Measurements from ENCODE around the gene OR12D3.
"Not testable (repeated sequence)": the region's sequence is repeated elsewhere in the genome, so short reads cannot be mapped to it uniquely, and the experiment has no call there.

Gene OR12D3

DNA sequence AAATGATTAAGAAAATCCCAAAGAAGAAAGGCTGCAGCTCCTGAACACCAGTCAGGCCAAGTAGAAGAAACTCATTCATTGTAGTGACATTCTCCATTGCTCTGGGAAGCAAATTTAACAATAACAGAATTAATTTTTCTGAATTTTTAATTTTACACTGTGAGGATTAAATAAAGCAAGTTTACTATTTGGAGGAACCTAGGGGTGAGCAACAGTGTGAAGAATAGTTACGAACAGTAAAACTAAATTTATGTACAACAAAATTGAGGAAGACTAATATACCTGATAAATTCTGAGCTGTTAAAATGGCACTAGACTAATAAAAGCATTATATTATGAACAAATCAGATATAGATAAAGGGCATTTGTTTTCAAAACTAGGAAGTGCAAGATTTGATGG, at the start of gene OR12D3:
Gene OR12D3, minus strand, starts transcription at position 101 of the 400 bp plus-strand sequence. Its CDS starts 4 bp downstream, at position 97.
- DNase-seq: no peak

DNA sequence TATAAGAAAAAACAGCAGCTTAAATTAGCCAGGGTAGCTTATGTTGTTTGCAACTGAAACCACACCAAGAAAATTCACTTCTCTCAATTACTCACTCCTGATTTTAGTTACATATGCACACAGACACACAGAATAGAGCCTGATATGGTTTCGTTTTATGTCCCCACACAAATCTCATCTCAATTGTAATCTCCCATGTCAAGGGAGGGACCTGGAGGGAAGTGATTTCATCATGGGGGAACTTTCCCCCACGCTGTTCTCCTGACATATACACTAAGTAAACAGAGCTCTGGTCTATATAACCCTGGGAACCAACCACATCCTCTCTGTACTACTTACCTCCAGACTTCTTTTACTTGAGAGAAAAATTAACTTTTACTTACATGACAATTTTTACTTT, 49.5 kb upstream of the OR12D3 start:
- no peak for DNase-seq

GRCh38 chr6:29424168-29424567, 49.1 kb upstream of the OR12D3 start:
- DNase-seq: no peak

DNA sequence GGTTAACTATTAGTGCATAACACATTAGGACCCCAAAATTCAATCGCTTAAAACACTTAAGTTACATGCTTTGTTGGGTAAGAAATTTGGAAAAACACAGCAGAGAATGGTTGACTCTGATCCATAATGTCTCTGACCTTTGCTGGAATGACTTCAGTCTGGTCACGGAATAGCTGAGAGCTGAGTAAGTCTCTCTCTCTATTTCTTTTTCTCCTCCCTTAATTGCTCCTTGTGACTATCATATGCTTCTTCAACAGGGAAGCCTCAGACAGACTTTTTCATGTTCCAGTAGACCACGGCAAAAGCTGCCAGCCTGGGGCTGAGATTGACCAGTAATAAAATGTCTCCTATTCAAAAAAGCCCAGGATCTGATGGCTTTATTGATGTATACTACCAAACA, 44.4 kb upstream of the OR12D3 start:
- no peak for DNase-seq

- no peak for DNase-seq
Measured at GRCh38 chr6:29414588-29414987, 39.5 kb upstream of the OR12D3 start, which contains the start of gene OR12D1. Gene OR12D1, plus strand, starts transcription at chr6:29414928.

- no peak for DNase-seq
Measured at GRCh38 chr6:29403801-29404200, 28.7 kb upstream of the OR12D3 start.

GRCh38 chr6:29399525-29399924, 24.4 kb upstream of the OR12D3 start:
- DNase-seq: no peak

DNA sequence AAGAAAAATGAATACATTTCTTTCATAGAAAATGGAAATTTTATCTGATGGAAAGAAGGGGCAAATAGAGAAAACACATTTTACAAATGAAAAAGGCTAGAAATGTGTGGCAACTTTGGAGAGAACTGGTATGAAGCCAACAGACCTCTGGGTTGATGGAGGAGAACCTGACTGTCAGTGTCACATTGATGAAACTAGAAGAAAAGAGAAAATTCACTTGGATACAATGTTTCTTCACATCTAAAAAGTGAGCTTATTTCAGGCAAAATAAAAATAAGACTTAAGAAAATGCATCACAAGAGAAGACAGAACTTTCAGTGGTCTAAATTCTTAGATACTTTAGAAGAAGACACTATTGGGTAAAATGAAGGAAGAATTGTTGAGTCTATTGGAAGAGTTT, 20.2 kb upstream of the OR12D3 start, which contains the start of gene OR12D2:
Gene OR12D2, plus strand, starts transcription at position 301 of the 400 bp plus-strand sequence. CDS start 1,069 bp downstream, outside the sequence.
- DNase-seq: no peak

DNA sequence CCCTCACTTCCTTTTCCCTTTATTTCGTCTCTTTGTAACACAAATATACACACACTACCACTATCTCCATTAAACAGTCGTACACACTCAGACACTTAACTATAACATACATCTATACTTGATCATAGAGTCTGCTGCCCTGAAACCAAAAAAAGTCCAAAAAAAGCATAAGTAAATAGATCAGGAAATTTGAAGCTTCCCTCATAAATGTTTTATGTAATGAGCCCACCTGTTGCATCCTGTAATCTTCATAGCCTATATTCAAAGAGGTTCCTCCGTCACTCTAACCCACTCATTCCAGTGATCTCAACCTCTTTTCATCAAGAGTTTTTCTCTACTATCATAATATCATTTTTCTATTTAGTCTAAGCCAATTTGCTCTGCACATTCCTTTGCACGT, 13.4 kb upstream of the OR12D3 start:
- no peak for DNase-seq

GRCh38 chr6:29376003-29376402, 912 bp upstream of the OR12D3 start:
- DNase-seq: no peak

DNA sequence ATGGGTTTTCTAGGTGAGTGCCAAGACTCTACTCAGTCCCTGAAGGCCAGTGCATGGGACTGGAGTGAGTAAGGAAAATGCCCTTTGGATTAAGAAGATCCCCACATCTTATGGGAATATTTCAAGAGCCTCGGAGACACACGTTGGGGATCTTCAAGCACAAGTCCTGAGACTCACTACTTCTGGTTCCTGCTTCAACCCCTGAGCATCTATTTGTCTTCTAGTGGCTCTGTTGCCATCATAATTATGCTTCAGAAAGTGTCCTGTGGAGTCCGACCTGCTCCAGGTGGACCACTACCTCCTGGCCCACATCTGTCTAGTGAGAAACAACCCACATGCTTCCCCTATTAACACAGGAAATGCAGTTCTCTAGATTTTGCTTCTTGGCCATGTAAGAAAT, 6.3 kb downstream of the OR12D3 start, which contains the start of gene OR5V1:
Gene OR5V1, minus strand, starts transcription at position 101 of the 400 bp plus-strand sequence. CDS start 12,670 bp downstream, outside the sequence.
- DNase-seq: no peak

GRCh38 chr6:29355603-29356002, 19.5 kb downstream of the OR12D3 start:
- no peak for DNase-seq

DNA sequence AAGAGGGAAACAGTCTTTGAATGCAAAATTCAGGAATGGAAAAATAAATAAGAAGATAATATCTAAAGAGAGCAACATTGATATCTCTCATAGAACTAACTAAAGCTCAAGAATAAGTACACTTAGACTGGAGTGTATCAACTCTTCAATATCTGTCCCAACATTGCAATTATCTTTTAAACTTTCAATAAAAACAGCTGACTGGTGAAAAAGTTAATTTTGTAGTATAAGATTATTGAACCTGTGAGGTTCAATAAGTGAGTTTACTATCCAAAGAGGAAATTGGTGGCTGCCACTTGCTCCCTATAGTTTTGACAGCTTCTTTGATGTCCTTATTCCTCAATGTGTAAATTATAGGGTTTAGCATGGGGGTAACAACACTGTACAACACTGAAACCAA, 20.1 kb downstream of the OR12D3 start:
- DNase-seq: no peak

DNA sequence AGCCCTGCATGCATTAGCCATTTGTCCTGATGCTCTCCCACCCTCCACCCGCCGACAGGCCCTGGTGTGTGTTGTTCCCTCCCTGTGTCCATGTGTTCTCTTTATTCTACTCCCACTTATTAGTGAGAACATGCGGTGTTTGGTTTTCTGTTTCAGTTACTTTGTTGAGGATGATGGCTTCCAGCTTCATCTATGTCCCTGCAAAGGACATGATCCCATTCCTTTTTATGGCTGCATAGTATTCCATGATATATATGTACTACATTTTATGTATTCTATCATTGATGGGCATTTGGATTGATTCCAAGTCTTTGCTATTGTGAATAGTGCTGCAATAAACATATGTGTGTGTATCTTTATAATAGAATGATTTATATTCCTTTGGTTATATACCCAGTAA, 25.7 kb downstream of the OR12D3 start:
- DNase-seq: not testable (repeated sequence)

- DNase-seq: no peak
Measured at GRCh38 chr6:29345380-29345779, 29.7 kb downstream of the OR12D3 start.

GRCh38 chr6:29336269-29336668, 38.8 kb downstream of the OR12D3 start:
- no peak for DNase-seq

- DNase-seq: no peak
Measured at GRCh38 chr6:29332676-29333075, 42.4 kb downstream of the OR12D3 start.

DNA sequence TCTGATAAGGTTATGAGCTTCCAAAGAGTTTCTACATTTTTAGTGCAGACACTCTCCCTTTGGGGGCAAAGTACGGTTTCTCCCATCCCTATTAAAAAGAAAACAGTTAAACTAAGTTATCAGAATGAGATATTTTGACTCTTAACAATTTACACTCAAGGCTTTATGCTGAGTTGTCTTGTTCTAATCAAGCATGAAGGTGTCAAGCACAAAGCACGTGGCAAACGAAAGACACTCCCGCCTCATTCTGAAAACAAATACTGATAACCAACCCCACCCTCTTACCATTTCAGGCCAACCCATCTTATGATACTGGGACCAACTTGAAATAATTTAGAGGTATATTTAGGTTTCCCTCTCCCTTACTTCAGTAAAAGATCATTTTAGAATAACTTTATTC, 49.3 kb downstream of the OR12D3 start:
- DNase-seq: no peak
